CD4-positive, alpha-beta T cell (primary cell): ENCODE results near the gene DUSP9. TPM values are rescaled to one million over a fixed set of nuclear protein-coding genes. Genes with fewer than 3 reads are reported as not detected.
A peak's percentile ranks its signal among the peaks of the same experiment; 100 is the strongest.

Experiments
- ATAC-seq: fragments of 200-7000 bp; cut with Tn5 transposase; one replicate; pipeline ENCODE4 v1.10.0; 2022; ENCODE audit warnings: mild to moderate bottlenecking; ENCODE audit not compliant: poor library complexity
- CTCF ChIA-PET: fragments of 350-600 bp; sonication (Branson Sonifier 250); formaldehyde crosslinking; loops from one replicate; lab custom pipeline; 2021; ENCODE audit warnings: antibody characterized with exemption, inconsistent platforms; lab: Charles Lee
- POLR2A ChIA-PET: fragments of 350-600 bp; sonication (Branson Sonifier 250); formaldehyde crosslinking; loops from one replicate; lab custom pipeline; 2021; ENCODE audit warnings: antibody characterized with exemption, inconsistent platforms; lab: Charles Lee
- DNase-seq, 14 experiments: peaks; one replicate each; pipeline ENCODE4 v3.0.0-alpha.2; 2013 to 2020; ENCODE audit warnings: mixed read lengths in 2 of 14
- H3K27ac ChIP-seq, 2 donors: one replicate each; pipeline versions ENCODE4 v1.5.1 to v1.7.0; 2013; ENCODE audit warnings: low read length in 2 of 2, low read depth in 1 of 2, mild to moderate bottlenecking in 1 of 2
- H3K27me3 ChIP-seq, 2 experiments: 1 replicate in 1 of 2; 2 replicates in 1 of 2; pipeline versions ENCODE4 v1.6.1 to v1.7.0; 2013; ENCODE audit warnings: low read length in 2 of 2, control low read depth in 1 of 2, mild to moderate bottlenecking in 1 of 2, moderate library complexity in 1 of 2; ENCODE audit not compliant: insufficient read depth in 2 of 2, control insufficient read depth in 1 of 2
- H3K36me3 ChIP-seq: one replicate; pipeline ENCODE4 v1.6.1; 2013; ENCODE audit warnings: low read length, control low read depth; ENCODE audit not compliant: insufficient read depth
- H3K4me1 ChIP-seq: one replicate; pipeline ENCODE4 v1.6.1; 2013; ENCODE audit warnings: low read length, control low read depth; ENCODE audit not compliant: insufficient read depth
- H3K4me3 ChIP-seq: one replicate; pipeline ENCODE4 v1.5.1; 2013; ENCODE audit warnings: mild to moderate bottlenecking, low read length, moderate library complexity
- H3K9me3 ChIP-seq, 2 experiments: 1 replicate in 1 of 2; 2 replicates in 1 of 2; pipeline versions ENCODE4 v1.6.1 to v1.7.0; 2013; ENCODE audit warnings: low read length in 2 of 2, mild to moderate bottlenecking in 2 of 2, control low read depth in 1 of 2, moderate library complexity in 1 of 2; ENCODE audit not compliant: control insufficient read depth in 1 of 2, insufficient read depth in 1 of 2
- H3K27ac Mint-ChIP-seq: one replicate; pipeline ENCODE4 v1.8.0; 2020; ENCODE audit warnings: mixed read lengths
- H3K27me3 Mint-ChIP-seq: one replicate; pipeline ENCODE4 v1.8.0; 2021; ENCODE audit warnings: mixed read lengths
- H3K36me3 Mint-ChIP-seq: one replicate; pipeline ENCODE4 v1.8.0; 2021; ENCODE audit warnings: low read depth, mixed read lengths
- H3K4me1 Mint-ChIP-seq: one replicate; pipeline ENCODE4 v1.8.0; 2021; ENCODE audit warnings: low read depth, mixed read lengths
- H3K4me3 Mint-ChIP-seq: one replicate; pipeline ENCODE4 v1.8.0; 2020; ENCODE audit warnings: mild to moderate bottlenecking, mixed read lengths
- H3K9me3 Mint-ChIP-seq: one replicate; pipeline ENCODE4 v1.8.0; 2020; ENCODE audit warnings: mixed read lengths
- CTCF ChIP-seq: fragments of 200-600 bp; IDR thresholded peaks from one replicate; pipeline ENCODE4 v1.8.0; 2022; ENCODE audit warnings: antibody characterized with exemption, mild to moderate bottlenecking
- intact Hi-C, 2 experiments: fragments of 100-400 bp; cut with DNase I in 1 of 2; cut with micrococcal nuclease in 1 of 2; formaldehyde crosslinking; loops; one replicate each; pipeline versions ENCODE4 v1.15.1 to v1.9.0; 2023 to 2025; cut with DNase I, micrococcal nuclease
- total RNA-seq, 174 experiments: library from RNA in 2 of 174; stranded (reverse) in 2 of 174; gene quantifications; one replicate each; pipeline ENCODE4 v1.2.3 and lab custom pipeline; 2021 to 2026

DUSP9 gene
- total RNA-seq, 2 experiments from 2014 or later, result not detected

DNA sequence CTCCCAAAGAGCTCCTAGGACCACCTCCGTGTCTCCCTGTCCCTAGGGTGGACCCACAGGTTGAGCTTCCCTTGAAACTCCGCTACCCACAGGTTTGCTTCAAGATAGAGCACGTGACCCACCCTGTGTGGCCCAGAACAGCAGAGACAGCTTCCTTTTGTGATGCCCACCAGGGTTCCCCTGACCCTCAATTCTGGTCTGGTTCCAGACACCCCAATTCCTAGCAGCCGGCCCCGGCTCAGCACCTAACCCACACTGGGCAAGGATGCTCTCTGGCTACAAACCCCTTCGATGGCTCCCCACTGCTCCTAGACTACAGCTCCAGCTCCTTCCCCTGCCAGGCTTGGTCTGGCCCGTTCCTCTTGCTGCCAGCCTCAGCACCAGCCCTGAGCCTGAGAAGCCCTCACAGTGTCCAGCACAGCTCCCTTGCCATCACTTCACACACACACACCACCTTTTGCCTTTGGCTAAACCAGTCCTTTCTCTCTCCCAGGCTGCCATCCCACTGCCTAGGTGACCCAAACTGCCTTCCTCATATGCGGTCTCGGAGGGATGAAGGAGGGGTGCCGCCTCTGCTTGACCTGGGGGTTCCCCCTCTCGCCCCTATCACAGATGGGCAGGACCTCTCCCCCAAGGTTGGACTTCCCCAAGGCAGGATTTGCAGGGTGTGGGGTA lies 20.4 kb downstream of the DUSP9 start:
- no peak for DNase-seq
- H3K4me3 ChIP-seq, result peak overlapping the region; percentile 14
- H3K27me3 ChIP-seq, result peaks cover 0 to 2% of the 10 kb centered on the region in 2 experiments
- Mint-ChIP-seq H3K9me3 (no peaks in the 10 kb centered on the region), H3K4me3 (peak overlapping the region; percentile 54), H3K36me3 (no peaks in the 10 kb centered on the region), H3K27me3 (peaks cover 8% of the 10 kb centered on the region), H3K4me1 (peaks cover 7% of the 10 kb centered on the region), H3K27ac (no peak overlapping the region)
- no peak for TF ChIP-seq CTCF
- H3K36me3 ChIP-seq, result no peaks in the 10 kb centered on the region
- H3K27ac ChIP-seq, result no peak overlapping the region
- intact Hi-C loops, result loop anchor here (2.0 to 5.0 kb wide), 2 partner anchors 129 to 130 kb away; no protein-coding TSS in a partner anchor
- ChIA-PET CTCF (interaction anchor here (0.6 to 2.2 kb wide), 9 partner anchors 9 to 726 kb away, joined by 3 to 15 read pairs (median 3); no protein-coding TSS in a partner anchor), POLR2A (interaction anchor here (1.5 kb wide), 1 partner anchor 726 kb away, joined by 4 read pairs; no protein-coding TSS in a partner anchor)
- ATAC-seq, result peak; percentile 21
- H3K9me3 ChIP-seq, result no peaks in the 10 kb centered on the region
- H3K4me1 ChIP-seq, result peaks cover 11% of the 10 kb centered on the region

DNA sequence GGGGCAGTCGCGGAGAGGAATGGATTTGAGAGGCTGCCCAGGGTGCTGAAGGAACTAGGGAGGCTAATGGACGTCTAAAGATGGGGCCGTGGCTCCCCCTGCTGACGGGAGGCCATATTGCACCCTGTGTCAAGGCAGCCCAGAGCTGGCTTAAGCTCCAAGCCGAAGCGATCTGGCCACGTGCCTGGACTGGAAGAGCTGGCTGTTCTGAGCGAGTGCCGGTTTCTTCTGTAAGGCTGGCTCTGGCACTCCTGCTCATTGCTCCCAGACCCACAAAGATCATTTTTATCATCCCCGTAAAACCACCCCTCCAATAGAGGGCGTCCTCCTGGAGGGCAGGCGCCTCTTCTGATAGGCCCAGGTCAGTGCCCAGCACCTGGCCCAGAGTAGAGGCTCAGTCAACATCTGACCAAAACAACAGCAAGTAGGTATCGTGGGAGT lies 21.0 kb downstream of the DUSP9 start:
- Mint-ChIP-seq H3K4me1 (peaks cover 7% of the 10 kb centered on the region), H3K9me3 (no peaks in the 10 kb centered on the region), H3K36me3 (no peaks in the 10 kb centered on the region), H3K27me3 (peaks cover 8% of the 10 kb centered on the region), H3K27ac (no peak overlapping the region), H3K4me3 (peak overlapping the region; percentile 54)
- H3K27me3 ChIP-seq, result peaks cover 0 to 2% of the 10 kb centered on the region in 2 experiments
- DNase-seq (peak; percentile 55 to 85 (median 72)), ATAC-seq (peak; percentile 90)
- ChIA-PET POLR2A (interaction anchor here (1.5 kb wide), 1 partner anchor 726 kb away, joined by 4 read pairs; no protein-coding TSS in a partner anchor), CTCF (interaction anchor here (0.5 to 2.2 kb wide), 9 partner anchors 8 to 726 kb away, joined by 3 to 15 read pairs (median 3); no protein-coding TSS in a partner anchor)
- peak overlapping the region; percentile 14 for H3K4me3 ChIP-seq
- TF ChIP-seq CTCF, result peak; percentile 45
- peaks cover 15% of the 10 kb centered on the region for H3K4me1 ChIP-seq
- no peaks in the 10 kb centered on the region for H3K36me3 ChIP-seq
- no peak overlapping the region for H3K27ac ChIP-seq
- intact Hi-C loops, result loop anchor here (2.0 to 5.0 kb wide), 4 partner anchors 113 to 709 kb away; no protein-coding TSS in a partner anchor
- no peaks in the 10 kb centered on the region for H3K9me3 ChIP-seq

- no peaks in the 10 kb centered on the region for H3K9me3 Mint-ChIP-seq
- no peak overlapping the region for H3K27ac Mint-ChIP-seq
- Histone ChIP-seq H3K27ac (no peak overlapping the region), H3K27me3 (peaks cover 0 to 2% of the 10 kb centered on the region in 2 experiments), H3K4me1 (peaks cover 18% of the 10 kb centered on the region), H3K4me3 (no peak overlapping the region), H3K36me3 (no peaks in the 10 kb centered on the region), H3K9me3 (no peaks in the 10 kb centered on the region)
- intact Hi-C loops, result loop anchor here (1.0 to 5.0 kb wide), 4 partner anchors 114 to 710 kb away; no protein-coding TSS in a partner anchor
- no peak overlapping the region for H3K4me3 Mint-ChIP-seq
- peaks cover 8% of the 10 kb centered on the region for H3K27me3 Mint-ChIP-seq
- peaks cover 7% of the 10 kb centered on the region for H3K4me1 Mint-ChIP-seq
- H3K36me3 Mint-ChIP-seq, result no peaks in the 10 kb centered on the region
- ChIA-PET POLR2A (interaction anchor here (1.5 kb wide), 1 partner anchor 727 kb away, joined by 4 read pairs; no protein-coding TSS in a partner anchor), CTCF (interaction anchor here (0.5 to 2.2 kb wide), 10 partner anchors 9 to 727 kb away, joined by 3 to 15 read pairs (median 4); no protein-coding TSS in a partner anchor)
- ATAC-seq, result no peak
- no peak for TF ChIP-seq CTCF
- DNase-seq, result peak in 1 of 14 experiments; percentile 6
These were observed 21.6 kb downstream of the DUSP9 start for GRCh38 chrX:153668423-153669173.
